Spleen (tissue), 11 donors: ENCODE measurements around the gene FADS6. TPM values are rescaled to one million over a fixed set of nuclear protein-coding genes. Genes with fewer than 3 reads are reported as not detected.

ENCODE experiments used
- DNase-seq: peaks from one replicate; pipeline ENCODE4 v3.0.0-alpha.2; 2020
- H3K27ac ChIP-seq, 8 donors: fragments of 200-600 bp; sonication (generic) in 7 of 8; 1 replicate in 4 of 8; 2 replicates in 4 of 8; pipeline versions ENCODE4 v1.5.0 to v1.8.0; 2016 to 2021; ENCODE audit warnings: inconsistent platforms in 4 of 8, mild to moderate bottlenecking in 4 of 8, moderate library complexity in 1 of 8
- H3K27me3 ChIP-seq, 7 donors: fragments of 200-600 bp; sonication (generic) in 6 of 7; replicated peaks in 1 of 7; 1 replicate in 4 of 7; 2 replicates in 3 of 7; pipeline versions ENCODE4 v1.5.0 to v1.8.0; 2016 to 2021; ENCODE audit warnings: inconsistent platforms in 3 of 7, mild to moderate bottlenecking in 1 of 7
- H3K36me3 ChIP-seq, 6 donors: fragments of 200-600 bp; sonication (generic) in 5 of 6; 1 replicate in 4 of 6; 2 replicates in 2 of 6; pipeline versions ENCODE4 v1.5.0 to v1.8.0; 2016 to 2021; ENCODE audit warnings: inconsistent platforms in 2 of 6
- H3K4me1 ChIP-seq, 6 donors: fragments of 200-600 bp; sonication (generic) in 5 of 6; 1 replicate in 3 of 6; 2 replicates in 3 of 6; pipeline versions ENCODE4 v1.5.0 to v1.8.0; 2016 to 2021; ENCODE audit warnings: inconsistent platforms in 3 of 6
- H3K4me3 ChIP-seq, 8 donors: fragments of 200-600 bp; sonication (generic) in 7 of 8; 1 replicate in 4 of 8; 2 replicates in 4 of 8; pipeline versions ENCODE4 v1.5.0 to v1.8.0; 2016 to 2021; ENCODE audit warnings: inconsistent platforms in 4 of 8, mild to moderate bottlenecking in 4 of 8, moderate library complexity in 2 of 8
- H3K9me3 ChIP-seq, 8 donors: fragments of 200-600 bp; sonication (generic) in 7 of 8; 1 replicate in 4 of 8; 2 replicates in 4 of 8; pipeline versions ENCODE4 v1.5.0 to v1.8.0; 2016 to 2021; ENCODE audit warnings: inconsistent platforms in 4 of 8
- POLR2A ChIP-seq, 3 donors: fragments of 450-650 bp; IDR thresholded peaks; one replicate each; pipeline ENCODE4 v1.5.1; 2017; ENCODE audit warnings: antibody characterized with exemption in 3 of 3, mild to moderate bottlenecking in 1 of 3
- POLR2AphosphoS5 ChIP-seq, 3 donors: sonication (generic); formaldehyde crosslinking; IDR thresholded peaks; one replicate each; pipeline ENCODE4 v1.5.1; 2017; ENCODE audit warnings: antibody characterized with exemption in 3 of 3
- WGBS, 5 donors: extraction: QIAGEN DNeasy Blood & Tissue Kit in 3 of 5; methylation state at CpG; one replicate each; pipeline versions ENCODE4 v1.1.5 to v1.1.7; 2013 to 2018; 5-methylcytosine and 5-hydroxymethylcytosine counted together
- intact Hi-C: fragments of 100-400 bp; cut with DNase I; formaldehyde crosslinking; loops from one replicate; pipeline ENCODE4 v1.15.0; 2023; ENCODE audit warnings: low total_unique reads
- polyA plus RNA-seq, 3 donors: library from polyadenylated mRNA; stranded (reverse); fragments of 200-250 nt; gene quantifications; one replicate each; pipeline ENCODE4 v1.2.1, GENCODE V29; 2013
- total RNA-seq, 7 donors: library from RNA; depleted of rRNA in 3 of 7; stranded (reverse); fragments of >200 nt in 3 of 7; fragmentation: NEBNext Ultra II Directional in 4 of 7; extraction: Animal tissue kit (Norgen Biotek cat#: 25700) in 4 of 7; gene quantifications; one replicate each; pipeline versions ENCODE4 v1.1.0 to v1.2.1, GENCODE V29; 2016 to 2021
- TF ChIP-seq, protein P1 (sequence below), 11 experiments: fragments of 200-600 bp in 7 of 11; fragments of 450-650 bp in 4 of 11; sonication (generic) in 4 of 11; IDR thresholded peaks in 8 of 11; conservative IDR thresholded peaks in 3 of 11; 1 replicate in 7 of 11; 2 replicates in 4 of 11; pipeline versions ENCODE4 v1.4.0 to v1.8.0; 2016 to 2021; ENCODE audit warnings: antibody characterized with exemption in 11 of 11, inconsistent platforms in 4 of 11, mild to moderate bottlenecking in 1 of 11
- donor health status: healthy with polysubstance abuse.
- donor health status: DM: no; HTN: no; CAD: no; lungs with moderate emphysema.
- donor health status: DM: no; HTN: no; CAD: no.
- donor health status: Bipolar disorder and iron deficiency.
- donor health status: healthy.
- donor health status: DM: no; HTN: no; CAD: no.
- donor health status: DM: yes; HTN: yes; CAD: no.

The FADS6 gene
- total and polyA plus RNA-seq, 10 donors: 0.13 to 8.8 (median 3.3) TPM

DNA sequence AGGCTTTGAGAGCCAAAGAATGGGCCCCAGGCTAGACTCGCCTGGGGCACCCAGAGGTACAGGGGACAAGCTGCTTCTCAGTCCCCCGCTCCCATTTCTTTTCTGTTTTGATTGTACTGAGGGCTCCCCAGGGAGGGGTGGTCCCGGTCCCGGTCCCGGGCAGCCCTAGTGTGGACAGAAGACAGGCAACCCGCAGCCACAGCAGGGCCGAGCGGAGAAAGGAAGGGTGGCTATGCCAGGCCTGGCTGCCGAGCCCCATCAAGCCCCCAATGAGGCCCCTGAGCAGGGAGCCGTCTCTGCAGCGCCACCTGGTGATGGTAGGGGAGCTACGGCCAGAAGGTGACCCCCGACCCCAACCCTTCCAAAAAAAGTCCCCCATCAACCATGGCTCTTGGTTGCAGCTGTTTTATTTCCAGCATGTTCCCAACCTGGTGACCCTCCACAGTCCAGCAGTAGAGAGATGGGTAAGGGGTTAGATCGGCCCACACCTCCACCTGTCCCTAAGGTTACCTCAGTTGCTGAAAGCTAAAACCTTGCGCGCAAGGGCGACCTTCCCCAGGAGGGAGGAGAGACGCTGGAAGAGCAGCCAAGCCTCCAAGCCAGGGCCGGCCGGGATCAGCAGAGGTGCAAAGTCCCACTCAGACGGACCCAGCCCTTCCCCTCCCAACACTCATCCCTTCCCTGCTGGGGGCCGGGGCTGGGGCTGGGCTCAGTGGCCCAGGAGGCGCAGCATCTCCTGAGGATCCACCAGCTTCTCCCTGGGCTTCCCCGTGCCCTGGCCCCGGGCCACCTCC is 31.1 kb downstream of the FADS6 start:
- no peaks in the 10 kb centered on the region for H3K9me3 ChIP-seq
- H3K4me3 ChIP-seq: peak overlapping the region in 2 of 8 donors; percentile 14 to 59
- H3K4me1 ChIP-seq: peaks cover 21 to 73% (median 48%) of the 10 kb centered on the region in 6 donors
- DNase-seq: peak; percentile 89
- intact Hi-C loops: loop anchor here (5.0 to 10.0 kb wide), 2 partner anchors 70 to 198 kb away; no protein-coding TSS in a partner anchor
- H3K27ac ChIP-seq: no peak overlapping the region
- TF ChIP-seq, protein P1, sequence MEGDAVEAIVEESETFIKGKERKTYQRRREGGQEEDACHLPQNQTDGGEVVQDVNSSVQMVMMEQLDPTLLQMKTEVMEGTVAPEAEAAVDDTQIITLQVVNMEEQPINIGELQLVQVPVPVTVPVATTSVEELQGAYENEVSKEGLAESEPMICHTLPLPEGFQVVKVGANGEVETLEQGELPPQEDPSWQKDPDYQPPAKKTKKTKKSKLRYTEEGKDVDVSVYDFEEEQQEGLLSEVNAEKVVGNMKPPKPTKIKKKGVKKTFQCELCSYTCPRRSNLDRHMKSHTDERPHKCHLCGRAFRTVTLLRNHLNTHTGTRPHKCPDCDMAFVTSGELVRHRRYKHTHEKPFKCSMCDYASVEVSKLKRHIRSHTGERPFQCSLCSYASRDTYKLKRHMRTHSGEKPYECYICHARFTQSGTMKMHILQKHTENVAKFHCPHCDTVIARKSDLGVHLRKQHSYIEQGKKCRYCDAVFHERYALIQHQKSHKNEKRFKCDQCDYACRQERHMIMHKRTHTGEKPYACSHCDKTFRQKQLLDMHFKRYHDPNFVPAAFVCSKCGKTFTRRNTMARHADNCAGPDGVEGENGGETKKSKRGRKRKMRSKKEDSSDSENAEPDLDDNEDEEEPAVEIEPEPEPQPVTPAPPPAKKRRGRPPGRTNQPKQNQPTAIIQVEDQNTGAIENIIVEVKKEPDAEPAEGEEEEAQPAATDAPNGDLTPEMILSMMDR (IDR thresholded peaks at IDR 0.05 in 8 of 11, conservative IDR thresholded peaks at IDR 0.05 in 3 of 11): peak in 10 of 11 experiments; percentile 44 to 82 (median 76)
- TF ChIP-seq POLR2A (IDR thresholded peaks at IDR 0.05): no peak
- TF ChIP-seq POLR2AphosphoS5 (IDR thresholded peaks at IDR 0.05): peak in 1 of 3 donors; percentile 25
- WGBS, 5 donors: 46 to 65% (median 53%) methylated on average over 12 to 25 of the region's 25 CpGs
- peaks cover 0 to 46% (median 17%) of the 10 kb centered on the region in 6 donors for H3K36me3 ChIP-seq
- peaks cover 5 to 72% (median 40%) of the 10 kb centered on the region in 7 donors for H3K27me3 ChIP-seq

DNA sequence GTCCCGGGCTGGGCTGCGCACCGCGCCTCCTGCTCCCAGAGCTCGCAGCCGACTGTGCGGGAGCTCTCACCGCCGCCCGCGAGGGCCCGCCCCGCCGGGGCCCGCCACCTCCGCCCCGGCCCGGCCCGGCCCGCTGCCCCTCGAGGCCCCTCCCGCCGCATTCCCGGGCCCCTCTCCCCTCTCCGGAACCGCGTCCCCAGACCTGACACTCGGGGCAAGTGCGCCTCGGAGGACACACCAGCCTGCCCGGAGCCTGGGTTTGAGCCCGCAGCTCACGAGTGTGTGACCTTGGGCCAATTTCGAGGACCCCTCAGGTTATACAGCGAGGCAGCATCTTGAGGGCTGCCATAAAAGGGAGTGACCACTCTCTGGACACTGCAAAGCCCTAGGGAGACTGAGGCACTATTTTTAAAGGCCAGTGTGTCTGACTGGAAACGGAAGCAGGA is 31.7 kb downstream of the FADS6 start:
- H3K27me3 ChIP-seq: peaks cover 5 to 78% (median 40%) of the 10 kb centered on the region in 7 donors
- DNase-seq: no peak
- intact Hi-C loops: loop anchor here (5.0 to 10.0 kb wide), 2 partner anchors 69 to 197 kb away; no protein-coding TSS in a partner anchor
- peaks cover 0 to 45% (median 16%) of the 10 kb centered on the region in 6 donors for H3K36me3 ChIP-seq
- 0 to 9% (median 4%) methylated on average over 3 to 36 of the region's 36 CpGs for WGBS, 5 donors
- H3K27ac ChIP-seq: no peak overlapping the region
- TF ChIP-seq, protein P1 (IDR thresholded peaks at IDR 0.05 in 8 of 11, conservative IDR thresholded peaks at IDR 0.05 in 3 of 11): no peak
- TF ChIP-seq POLR2A (IDR thresholded peaks at IDR 0.05) (no peak), POLR2AphosphoS5 (IDR thresholded peaks at IDR 0.05) (no peak)
- peak overlapping the region in 2 of 8 donors; percentile 14 to 59 for H3K4me3 ChIP-seq
- no peaks in the 10 kb centered on the region for H3K9me3 ChIP-seq
- peaks cover 21 to 72% (median 47%) of the 10 kb centered on the region in 6 donors for H3K4me1 ChIP-seq

DNA sequence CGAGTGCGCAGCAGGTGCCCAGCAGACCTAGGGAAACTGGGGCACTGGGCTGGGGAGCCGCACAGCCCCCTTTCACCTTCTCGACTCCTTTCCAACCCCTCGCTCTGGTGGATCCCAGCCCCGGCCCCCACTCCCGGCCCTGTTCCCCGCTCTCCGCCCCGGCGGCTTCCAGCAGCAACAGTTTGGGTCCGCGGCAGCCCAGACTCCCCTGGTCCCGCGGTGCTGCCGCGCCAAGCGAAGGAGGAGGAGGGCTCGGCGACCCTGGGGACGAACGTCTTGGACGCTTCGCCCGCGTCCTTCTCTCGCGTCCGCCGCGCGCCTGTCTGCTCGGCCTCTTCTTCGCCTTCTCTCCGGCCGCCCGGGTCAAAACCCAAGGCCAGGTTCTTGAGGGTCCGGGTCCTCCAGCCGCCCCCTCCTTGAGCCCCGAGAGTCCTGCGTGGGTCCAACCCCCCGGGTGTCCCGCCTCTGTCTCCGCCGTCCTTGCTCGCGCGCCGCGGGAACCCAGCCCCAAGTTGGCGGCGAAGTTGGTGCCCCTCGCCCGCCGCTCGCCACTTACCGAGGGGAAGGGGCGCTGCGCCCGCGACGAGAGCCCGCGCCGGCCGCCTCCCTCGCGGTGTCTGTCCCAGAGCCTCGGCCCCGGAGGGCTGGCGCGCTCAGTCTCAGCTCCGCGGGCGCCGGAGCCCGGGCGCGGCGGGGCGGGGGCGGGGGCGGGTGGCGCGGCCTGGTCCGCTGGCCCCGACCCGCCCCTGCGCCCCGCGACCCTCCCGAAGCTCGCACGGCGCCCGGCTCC is 32.4 kb downstream of the FADS6 start:
- intact Hi-C loops: loop anchor here (5.0 to 10.0 kb wide), 2 partner anchors 69 to 196 kb away; no protein-coding TSS in a partner anchor
- DNase-seq: no peak
- TF ChIP-seq POLR2AphosphoS5 (IDR thresholded peaks at IDR 0.05): peak in 1 of 3 donors; percentile 45
- no peak for TF ChIP-seq POLR2A (IDR thresholded peaks at IDR 0.05)
- TF ChIP-seq, protein P1 (IDR thresholded peaks at IDR 0.05 in 8 of 11, conservative IDR thresholded peaks at IDR 0.05 in 3 of 11): no peak

More for the DNA sequence above, 32.4 kb downstream of the FADS6 start:
- H3K27me3 ChIP-seq: peaks cover 5 to 84% (median 40%) of the 10 kb centered on the region in 7 donors
- H3K36me3 ChIP-seq: peaks cover 0 to 38% (median 14%) of the 10 kb centered on the region in 6 donors
- H3K4me1 ChIP-seq: peaks cover 21 to 67% (median 44%) of the 10 kb centered on the region in 6 donors
- no peaks in the 10 kb centered on the region for H3K9me3 ChIP-seq
- peak overlapping the region in 7 of 8 donors; percentile 10 to 59 (median 22) for H3K4me3 ChIP-seq
- WGBS, 5 donors: 2 to 8% (median 3%) methylated on average over 18 to 96 of the region's 96 CpGs
- no peak overlapping the region for H3K27ac ChIP-seq
